ENCODE measurements around the gene CFP.

Gene CFP

GRCh38 chrX:47574076-47574546 is 55.6 kb downstream of the CFP start:
- DNase-seq (ENCODE audit: low spot score) = no peak

GRCh38 chrX:47573341-47574075 is 56.2 kb downstream of the CFP start:
- DNase-seq (ENCODE audit: low spot score) = no peak
